GM21825 (cell line): ENCODE results near the gene PTPRA.

Experiments used
- ATAC-seq: cut with Tn5 transposase; IDR thresholded peaks from one replicate; pipeline ENCODE4 v1.9.1; 2021; ENCODE audit warnings: mild to moderate bottlenecking, moderate library complexity; ENCODE audit not compliant: unreplicated experiment

PTPRA gene

DNA sequence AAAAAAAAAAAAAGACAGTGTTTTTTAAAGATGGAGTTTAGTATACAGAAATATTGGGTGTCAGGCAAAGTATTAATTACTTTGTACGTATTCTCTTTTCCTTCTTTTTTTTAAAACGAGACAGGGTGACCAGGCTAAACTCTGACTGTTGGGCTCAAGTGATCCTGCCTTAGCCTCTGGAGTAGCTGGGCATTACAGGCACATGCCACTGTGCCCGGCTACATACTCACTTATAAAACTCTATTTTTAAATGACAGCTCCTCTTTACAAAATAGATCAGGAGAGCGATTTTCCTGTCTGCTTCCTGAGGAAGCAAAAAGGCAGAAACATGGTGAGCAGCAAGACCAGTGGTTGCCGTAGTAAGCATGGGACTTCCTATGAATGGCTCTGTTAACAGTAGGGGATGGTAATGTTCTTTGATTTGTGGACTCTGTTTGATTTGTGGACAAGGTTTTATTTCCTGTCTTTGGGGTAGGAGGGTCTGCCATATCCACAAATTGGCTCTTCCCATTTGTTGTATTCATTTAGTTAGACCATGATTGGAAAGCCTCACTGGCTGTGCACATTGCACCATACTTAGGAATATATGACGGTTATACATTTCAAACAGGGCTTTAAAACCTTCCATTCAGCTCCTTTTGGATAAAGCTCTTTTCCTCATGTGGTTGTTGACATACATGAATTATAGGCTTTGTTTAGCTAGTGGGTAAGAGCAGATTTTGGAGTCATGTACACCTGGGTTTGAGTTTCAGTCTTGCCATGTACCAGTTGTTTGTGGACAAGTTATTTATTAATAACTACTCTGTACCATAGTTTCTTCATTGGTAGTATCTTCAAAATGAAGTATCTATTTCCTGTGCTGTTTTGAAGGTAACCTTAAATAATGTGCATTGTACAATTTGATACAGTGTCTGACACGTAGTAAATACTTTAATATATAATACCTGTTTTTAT is 45.1 kb downstream of the PTPRA start:
- no peak for ATAC-seq

- no peak for ATAC-seq
Measured at GRCh38 chr20:2919518-2920245, 46.4 kb downstream of the PTPRA start.

- ATAC-seq: no peak
Measured at GRCh38 chr20:2920473-2920872, 47.2 kb downstream of the PTPRA start.

GRCh38 chr20:2921506-2921905 is 48.2 kb downstream of the PTPRA start:
- no peak for ATAC-seq

DNA sequence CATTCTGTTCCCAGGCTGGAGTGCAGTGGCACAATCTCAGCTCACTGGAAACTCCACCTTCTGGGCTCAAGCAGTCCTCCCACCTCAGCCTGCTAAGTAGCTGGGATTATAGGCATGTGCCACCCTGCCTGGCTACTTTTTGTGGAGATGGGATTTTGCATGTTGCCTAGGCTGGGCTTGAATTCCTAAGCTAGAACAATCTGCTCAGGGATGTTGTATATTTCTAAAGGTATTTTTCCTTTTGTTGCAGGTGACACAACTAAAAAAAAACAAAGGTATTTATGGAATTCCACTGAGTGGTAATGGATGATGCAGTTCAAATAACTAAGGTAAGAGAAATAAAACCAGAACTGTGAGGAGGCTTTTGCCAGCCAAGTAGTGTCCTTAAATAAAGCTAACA is 49.7 kb downstream of the PTPRA start:
- ATAC-seq: no peak

DNA sequence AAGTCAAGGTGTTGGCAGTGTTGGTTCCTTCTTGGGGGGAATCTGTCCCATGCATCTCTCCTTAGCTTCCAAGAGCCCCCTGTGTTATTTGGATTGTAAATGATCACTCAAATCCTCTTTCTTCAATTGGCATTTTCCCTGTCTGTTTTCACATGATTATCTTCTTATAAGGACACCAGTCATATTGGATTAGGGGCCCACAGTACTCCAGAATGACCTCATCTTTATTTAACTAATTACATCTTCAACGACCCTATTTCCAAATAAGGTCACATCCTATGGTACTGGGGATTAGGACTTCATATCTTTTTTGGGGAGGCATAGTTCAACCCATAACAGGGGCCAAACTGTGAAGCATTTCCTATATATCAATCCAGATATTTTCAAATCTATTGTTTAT is 57.3 kb downstream of the PTPRA start:
- ATAC-seq: no peak

DNA sequence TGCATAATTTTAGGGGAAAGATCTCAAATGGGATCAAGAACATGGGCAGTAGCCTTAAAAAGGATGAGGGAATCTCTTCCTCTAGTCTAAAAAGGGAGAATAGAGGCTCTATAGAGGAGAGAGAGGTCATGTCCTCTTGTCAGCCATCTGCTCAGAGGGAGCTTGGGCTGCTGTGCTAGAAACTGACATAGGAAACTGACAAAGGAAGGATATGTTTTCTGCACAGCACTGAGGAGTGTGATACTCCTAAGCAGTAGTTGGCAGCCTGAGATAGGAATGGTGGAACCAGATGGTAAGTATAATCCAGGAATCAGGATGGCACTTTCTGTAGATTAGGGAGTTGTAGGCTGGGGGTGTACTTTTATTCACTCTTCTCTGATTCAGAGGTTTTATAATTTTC is 59.2 kb downstream of the PTPRA start:
- ATAC-seq: no peak

DNA sequence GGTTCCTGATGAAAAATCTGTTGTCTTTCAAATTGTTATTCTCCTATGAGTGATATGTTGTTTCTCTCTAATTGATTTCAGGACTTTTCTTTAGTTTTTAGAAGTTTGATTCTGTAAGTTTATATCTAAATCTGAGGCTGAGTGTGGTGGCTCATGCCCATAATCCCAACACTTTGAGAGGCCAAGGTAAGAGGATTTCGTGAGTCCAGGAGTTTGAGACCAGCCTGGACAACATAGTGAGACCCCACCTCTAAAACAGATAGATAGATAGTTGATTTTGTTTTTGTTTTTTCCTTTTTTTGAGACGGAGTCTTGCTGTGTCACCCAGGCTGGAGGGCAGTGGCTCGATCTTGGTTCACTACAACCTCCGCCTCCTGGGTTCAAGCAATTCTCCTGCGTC is 64.6 kb downstream of the PTPRA start:
- no peak for ATAC-seq

- ATAC-seq: no peak
Measured at GRCh38 chr20:2942439-2942838, 69.2 kb downstream of the PTPRA start.

DNA sequence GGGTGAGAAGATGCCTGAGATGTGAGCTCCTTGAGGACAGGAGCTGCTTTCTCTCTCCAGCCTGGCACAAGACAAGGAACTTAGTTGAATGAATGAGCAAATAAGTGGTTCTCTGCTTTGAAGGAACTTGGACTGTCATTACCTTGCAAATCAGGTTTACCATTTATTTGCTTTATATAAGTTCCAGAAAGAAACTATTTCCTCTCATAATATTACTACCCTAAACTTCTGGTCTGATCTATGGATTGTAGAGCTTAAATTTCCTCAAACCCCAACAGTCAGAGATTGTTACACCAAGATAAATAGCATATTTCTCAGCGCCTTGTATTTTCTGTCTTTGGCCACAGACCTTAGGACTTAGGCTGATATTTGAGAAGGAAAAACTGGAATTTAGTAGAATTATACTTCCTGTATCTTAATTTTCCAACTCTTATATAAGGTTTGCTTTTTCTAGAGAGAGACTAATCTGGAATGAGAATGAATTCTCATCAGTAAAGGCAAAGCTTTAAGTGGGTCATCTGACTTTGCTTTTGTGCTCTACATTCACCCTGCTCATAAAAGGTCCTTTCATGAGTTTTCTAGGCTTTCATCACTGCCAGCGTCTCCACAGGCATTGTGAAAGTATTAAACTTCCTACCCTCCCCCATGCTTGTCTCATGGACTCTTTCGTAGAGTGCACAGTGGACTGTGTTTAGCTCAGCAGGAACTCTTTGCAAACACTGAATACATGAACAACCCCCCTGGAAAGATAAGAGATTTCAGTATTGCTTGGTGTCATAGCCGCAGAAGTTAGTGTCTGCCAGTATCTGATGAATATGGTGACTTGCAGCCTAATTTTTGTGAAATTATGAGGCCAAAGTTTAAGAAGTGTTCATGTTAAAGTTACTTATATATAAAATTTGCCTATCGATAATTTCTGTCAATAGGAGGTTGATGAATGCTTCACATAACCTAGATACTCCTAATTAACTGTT is 74.0 kb downstream of the PTPRA start:
- no peak for ATAC-seq

DNA sequence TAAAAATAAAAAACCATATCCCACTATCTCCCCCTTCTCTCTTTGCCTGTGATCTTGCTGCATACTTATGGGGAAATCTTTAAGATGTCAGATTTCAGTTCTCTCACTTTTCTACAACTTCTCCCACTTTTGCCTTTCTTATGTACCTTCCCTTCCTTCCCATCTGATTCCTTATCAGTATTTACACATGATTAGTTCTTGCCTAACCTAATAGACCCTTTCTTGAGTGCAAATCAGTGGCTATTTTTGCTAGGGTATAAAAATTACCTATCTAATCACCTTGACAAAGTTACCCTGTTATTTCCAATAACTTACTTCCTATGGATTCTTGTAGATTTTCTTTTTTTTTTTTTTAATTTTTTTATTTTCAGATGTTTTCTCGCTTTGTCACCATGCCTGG is 75.7 kb downstream of the PTPRA start:
- ATAC-seq: no peak

GRCh38 chr20:2952766-2953165 is 79.5 kb downstream of the PTPRA start:
- ATAC-seq: no peak

- peak; percentile 49 for ATAC-seq
Measured at GRCh38 chr20:2955257-2955970, 82.1 kb downstream of the PTPRA start.

DNA sequence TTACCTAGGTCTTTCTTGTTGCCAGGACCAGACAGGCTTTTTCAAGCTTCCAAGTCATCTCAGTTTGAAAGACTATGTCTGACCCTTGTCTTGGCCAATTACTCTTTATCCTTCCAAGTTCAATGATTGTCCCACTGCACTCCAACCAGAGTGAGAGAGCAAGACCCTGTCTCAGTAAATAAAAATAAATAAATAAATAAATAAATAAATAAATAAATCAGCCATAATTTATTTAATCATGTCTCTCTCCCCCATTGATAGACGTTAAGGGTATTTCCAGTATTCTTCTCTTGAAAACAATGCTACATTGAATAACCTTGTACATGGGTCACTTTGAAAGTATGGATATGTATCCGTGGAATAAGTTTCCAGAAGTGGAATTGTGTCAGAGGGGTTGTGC is 83.2 kb downstream of the PTPRA start:
- ATAC-seq: no peak

- ATAC-seq: no peak
Measured at GRCh38 chr20:2967841-2968240, 94.6 kb downstream of the PTPRA start.

GRCh38 chr20:2972126-2972525 is 98.8 kb downstream of the PTPRA start:
- ATAC-seq: no peak

- ATAC-seq: no peak
Measured at GRCh38 chr20:2973574-2973973, 100.3 kb downstream of the PTPRA start.

GRCh38 chr20:2978519-2978918 is 105.2 kb downstream of the PTPRA start:
- no peak for ATAC-seq

DNA sequence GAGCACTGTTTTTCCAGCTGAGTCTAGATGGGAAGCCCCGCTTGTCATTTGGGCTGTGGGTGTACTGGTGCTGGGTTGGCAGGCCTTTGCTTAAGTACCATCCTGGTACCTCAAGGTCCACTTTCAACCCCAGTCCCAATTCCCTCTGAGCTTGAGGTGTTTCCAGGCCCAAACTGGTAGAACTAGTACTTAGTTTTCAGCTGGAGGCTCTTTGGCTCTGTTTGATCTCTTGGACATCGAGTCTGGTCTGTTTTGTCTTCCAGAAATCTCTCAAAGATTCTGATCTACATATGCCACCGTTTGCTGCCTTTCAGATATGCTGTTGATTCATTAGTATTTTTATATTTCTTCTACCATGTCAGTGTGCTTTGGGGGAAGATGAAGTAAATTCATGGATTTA is 108.4 kb downstream of the PTPRA start:
- no peak for ATAC-seq

- peak; percentile 21 for ATAC-seq
Measured at GRCh38 chr20:2983508-2983907, 110.2 kb downstream of the PTPRA start.
